Activated gamma-delta T cell (primary cell): Measurements from ENCODE around the gene GRIK2.

Source experiments
- DNase-seq: peaks from one replicate; lab custom pipeline; 2025; lab: John Stamatoyannopoulos, UW

GRIK2 gene

GRCh38 chr6:101879782-101880181, 486.3 kb downstream of the GRIK2 start:
- no peak for DNase-seq

GRCh38 chr6:101883505-101883904, 490.0 kb downstream of the GRIK2 start:
- DNase-seq, result no peak

- DNase-seq, result no peak
Measured at GRCh38 chr6:101887532-101887931, 494.0 kb downstream of the GRIK2 start.

- no peak for DNase-seq
Measured at GRCh38 chr6:101907356-101908217, 514.1 kb downstream of the GRIK2 start.

- no peak for DNase-seq
Measured at GRCh38 chr6:101909366-101909765, 515.9 kb downstream of the GRIK2 start.

- no peak for DNase-seq
Measured at GRCh38 chr6:101912311-101912710, 518.8 kb downstream of the GRIK2 start.

- DNase-seq, result no peak
Measured at GRCh38 chr6:101918471-101918870, 525.0 kb downstream of the GRIK2 start.

GRCh38 chr6:101921829-101922450, 528.4 kb downstream of the GRIK2 start:
- DNase-seq, result no peak

GRCh38 chr6:101926149-101926925, 532.8 kb downstream of the GRIK2 start:
- no peak for DNase-seq

- no peak for DNase-seq
Measured at GRCh38 chr6:101931766-101932165, 538.3 kb downstream of the GRIK2 start.

- DNase-seq, result no peak
Measured at GRCh38 chr6:101932704-101933103, 539.2 kb downstream of the GRIK2 start.

GRCh38 chr6:101935732-101936131, 542.2 kb downstream of the GRIK2 start:
- no peak for DNase-seq

- DNase-seq, result no peak
Measured at GRCh38 chr6:101936516-101936915, 543.0 kb downstream of the GRIK2 start.

GRCh38 chr6:101937108-101937507, 543.6 kb downstream of the GRIK2 start:
- DNase-seq, result no peak

- no peak for DNase-seq
Measured at GRCh38 chr6:101940391-101940790, 546.9 kb downstream of the GRIK2 start.

- no peak for DNase-seq
Measured at GRCh38 chr6:101956961-101957360, 563.5 kb downstream of the GRIK2 start.

GRCh38 chr6:101961357-101961756, 567.8 kb downstream of the GRIK2 start:
- no peak for DNase-seq

GRCh38 chr6:101980924-101981323, 587.4 kb downstream of the GRIK2 start:
- DNase-seq, result no peak

- no peak for DNase-seq
Measured at GRCh38 chr6:101986476-101986875, 593.0 kb downstream of the GRIK2 start.

- no peak for DNase-seq
Measured at GRCh38 chr6:101992286-101992685, 598.8 kb downstream of the GRIK2 start.

GRCh38 chr6:101994521-101994920, 601.0 kb downstream of the GRIK2 start:
- DNase-seq, result no peak

GRCh38 chr6:102015431-102015830, 621.9 kb downstream of the GRIK2 start:
- DNase-seq, result no peak

- DNase-seq, result no peak
Measured at GRCh38 chr6:102022281-102022680, 628.8 kb downstream of the GRIK2 start.
